HepG2 (cell line): ENCODE results near the gene MPHOSPH8. TPM values are rescaled to one million over a fixed set of nuclear protein-coding genes. Genes with fewer than 3 reads are reported as not detected.
A peak's percentile ranks its signal among the peaks of the same experiment; 100 is the strongest.

Source experiments
- ATF2 ChIP-seq: sonication (generic); formaldehyde crosslinking; IDR thresholded peaks from 2 replicates; pipeline ENCODE4 v1.4.0; 2020; ENCODE audit warnings: missing genetic modification reagents
- CHD2 ChIP-seq: IDR thresholded peaks from 2 replicates; pipeline ENCODE4 v1.6.1; 2011; ENCODE audit warnings: low read depth, low read length, improper control_type of control experiment
- EHMT2 ChIP-seq: fragments of 200-600 bp; sonication (generic); IDR thresholded peaks from 2 replicates; pipeline ENCODE4 v1.7.0; 2017; ENCODE audit warnings: antibody characterized with exemption, low read depth, low read length, borderline replicate concordance
- EP300 ChIP-seq, 3 experiments: sonication (generic) in 1 of 3; formaldehyde crosslinking in 1 of 3; IDR thresholded peaks; 2 replicates each; pipeline versions ENCODE4 v1.5.1 to v1.6.1; 2011 to 2020; ENCODE audit warnings: low read depth in 2 of 3, low read length in 2 of 3, borderline replicate concordance in 1 of 3, improper control_type of control experiment in 1 of 3, mild to moderate bottlenecking in 1 of 3, missing genetic modification reagents in 1 of 3, moderate library complexity in 1 of 3
- FOXK1 ChIP-seq: sonication (generic); formaldehyde crosslinking; IDR thresholded peaks from 2 replicates; pipeline ENCODE4 v1.4.0; 2020; ENCODE audit warnings: low read depth, missing genetic modification reagents, borderline replicate concordance
- GATA4 ChIP-seq: sonication (generic); IDR thresholded peaks from 2 replicates; pipeline ENCODE4 v1.6.1; 2016; ENCODE audit warnings: antibody characterized with exemption, low read depth, borderline replicate concordance
- GTF2F1 ChIP-seq: fragments of 150-350 bp; IDR thresholded peaks from 2 replicates; pipeline ENCODE4 v1.6.1; 2014; ENCODE audit warnings: low read length
- PTBP1 ChIP-seq: fragments of 200-400 bp; formaldehyde crosslinking; IDR thresholded peaks from 2 replicates; pipeline ENCODE4 v1.6.1; 2018; ENCODE audit warnings: low read length, low read depth; ENCODE audit not compliant: poor library complexity, severe bottlenecking
- TFAP4 ChIP-seq: sonication (generic); IDR thresholded peaks from 2 replicates; pipeline ENCODE4 v1.6.1; 2016; ENCODE audit warnings: low read depth, borderline replicate concordance
- TOE1 ChIP-seq: sonication (generic); formaldehyde crosslinking; IDR thresholded peaks from 2 replicates; pipeline ENCODE4 v1.4.0; 2020; ENCODE audit warnings: mild to moderate bottlenecking, missing genetic modification reagents
- YEATS4 ChIP-seq: sonication (generic); formaldehyde crosslinking; IDR thresholded peaks from 2 replicates; pipeline ENCODE4 v1.4.0; 2020; ENCODE audit warnings: missing genetic modification reagents, borderline replicate concordance
- ZNF44 ChIP-seq: sonication (generic); formaldehyde crosslinking; IDR thresholded peaks from 2 replicates; pipeline ENCODE4 v1.5.1; 2020; ENCODE audit warnings: mild to moderate bottlenecking, missing genetic modification reagents
- ZNF609 ChIP-seq: sonication (generic); formaldehyde crosslinking; IDR thresholded peaks from 2 replicates; pipeline ENCODE4 v1.4.0; 2020; ENCODE audit warnings: mild to moderate bottlenecking, missing genetic modification reagents, borderline replicate concordance
- ZNF614 ChIP-seq: IDR thresholded peaks from 2 replicates; pipeline ENCODE4 v1.6.1; 2018; ENCODE audit warnings: missing biosample characterization, missing genetic modification reagents, inconsistent platforms, borderline replicate concordance
- ZNF629 ChIP-seq: sonication (generic); formaldehyde crosslinking; conservative IDR thresholded peaks from 2 replicates; pipeline ENCODE4 v1.5.0; 2020; ENCODE audit warnings: missing genetic modification reagents
- ZNF703 ChIP-seq: sonication (generic); formaldehyde crosslinking; IDR thresholded peaks from 2 replicates; pipeline ENCODE4 v1.5.1; 2020; ENCODE audit warnings: missing genetic modification reagents, mild to moderate bottlenecking, moderate library complexity, borderline replicate concordance
- ZSCAN25 ChIP-seq: sonication (generic); formaldehyde crosslinking; IDR thresholded peaks from 2 replicates; pipeline ENCODE4 v1.8.0; 2022; ENCODE audit warnings: mild to moderate bottlenecking, missing genetic modification reagents
- polyA plus RNA-seq, 8 experiments: library from polyadenylated mRNA; depleted of rRNA in 3 of 8; stranded (reverse) in 7 of 8; unstranded in 1 of 8; fragments of >200 nt; fragmentation: Illumina TruSeq in 4 of 8; extraction: Trizol in 4 of 8; gene quantifications; 2 replicates each; pipeline versions ENCODE4 v1.2.1 to v1.2.3, GENCODE V29; 2011 to 2016; ENCODE audit warnings: low read depth in 4 of 8, missing spikeins in 1 of 8, mixed read lengths in 1 of 8; ENCODE audit not compliant: insufficient read depth in 1 of 8
- total RNA-seq, 5 experiments: library from RNA; depleted of rRNA; stranded (reverse); fragments of >200 nt; fragmentation: Illumina TruSeq; extraction: Trizol; gene quantifications; 2 replicates each; pipeline ENCODE4 v1.2.3, GENCODE V29; 2016; ENCODE audit warnings: low read depth in 1 of 5
- TF ChIP-seq, protein P1 (sequence below): sonication (generic); formaldehyde crosslinking; IDR thresholded peaks from 2 replicates; pipeline ENCODE4 v1.4.0; 2020; ENCODE audit warnings: missing genetic modification reagents, mild to moderate bottlenecking, borderline replicate concordance
- TF ChIP-seq, protein P2 (sequence below): sonication (generic); formaldehyde crosslinking; conservative IDR thresholded peaks from 2 replicates; pipeline ENCODE4 v1.8.0; 2022; ENCODE audit warnings: low read depth, missing genetic modification reagents

Gene MPHOSPH8
- total and polyA plus RNA-seq, 2 of the 13 experiments (the other 11 are each of a cell fraction or from before 2014, with no cell fraction given): 17.3 to 20.9 TPM

- TF ChIP-seq ZNF614 (0 out of 2 replicates have a peak, but pooled peaks have one; percentile 25), TFAP4 (no peak), ZSCAN25 (no peak), ZNF44 (CRISPR knock-in tag) (no peak), PTBP1 (no peak), EHMT2 (no peak), EP300 (IDR thresholded peaks at IDR 0.05; ENCODE audit: low read depth in 2 of 2, low read length in 2 of 2) (no peak), EP300 (CRISPR knock-in tag; IDR thresholded peaks at IDR 0.05; ENCODE audit: borderline replicate concordance) (no peak), TOE1 (CRISPR knock-in tag) (no peak), ATF2 (CRISPR knock-in tag) (no peak), FOXK1 (CRISPR knock-in tag) (no peak), ZNF609 (CRISPR knock-in tag) (no peak), GATA4 (no peak), GTF2F1 (no peak), ZNF629 (CRISPR knock-in tag) (no peak), CHD2 (no peak), YEATS4 (peak; percentile 38; the same call in 1 of the 2 replicates), ZNF703 (no peak)
- TF ChIP-seq, protein P1, sequence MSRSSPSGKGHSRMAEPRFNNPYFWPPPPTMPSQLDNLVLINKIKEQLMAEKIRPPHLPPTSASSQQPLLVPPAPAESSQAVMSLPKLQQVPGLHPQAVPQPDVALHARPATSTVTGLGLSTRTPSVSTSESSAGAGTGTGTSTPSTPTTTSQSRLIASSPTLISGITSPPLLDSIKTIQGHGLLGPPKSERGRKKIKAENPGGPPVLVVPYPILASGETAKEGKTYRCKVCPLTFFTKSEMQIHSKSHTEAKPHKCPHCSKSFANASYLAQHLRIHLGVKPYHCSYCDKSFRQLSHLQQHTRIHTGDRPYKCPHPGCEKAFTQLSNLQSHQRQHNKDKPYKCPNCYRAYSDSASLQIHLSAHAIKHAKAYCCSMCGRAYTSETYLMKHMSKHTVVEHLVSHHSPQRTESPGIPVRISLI: no peak
- TF ChIP-seq, protein P2, sequence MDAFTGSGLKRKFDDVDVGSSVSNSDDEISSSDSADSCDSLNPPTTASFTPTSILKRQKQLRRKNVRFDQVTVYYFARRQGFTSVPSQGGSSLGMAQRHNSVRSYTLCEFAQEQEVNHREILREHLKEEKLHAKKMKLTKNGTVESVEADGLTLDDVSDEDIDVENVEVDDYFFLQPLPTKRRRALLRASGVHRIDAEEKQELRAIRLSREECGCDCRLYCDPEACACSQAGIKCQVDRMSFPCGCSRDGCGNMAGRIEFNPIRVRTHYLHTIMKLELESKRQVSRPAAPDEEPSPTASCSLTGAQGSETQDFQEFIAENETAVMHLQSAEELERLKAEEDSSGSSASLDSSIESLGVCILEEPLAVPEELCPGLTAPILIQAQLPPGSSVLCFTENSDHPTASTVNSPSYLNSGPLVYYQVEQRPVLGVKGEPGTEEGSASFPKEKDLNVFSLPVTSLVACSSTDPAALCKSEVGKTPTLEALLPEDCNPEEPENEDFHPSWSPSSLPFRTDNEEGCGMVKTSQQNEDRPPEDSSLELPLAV (CRISPR knock-in tag): no peak
Measured at GRCh38 chr13:19632915-19633478, 462 bp upstream of the MPHOSPH8 start (continued).
